DND-41 (cell line): ENCODE data around the gene ZIC4.

ENCODE experiments used
- CTCF ChIP-seq: IDR thresholded peaks from 2 replicates; pipeline ENCODE4 v1.5.1; 2012; ENCODE audit warnings: borderline replicate concordance, low read length, moderate library complexity, mild to moderate bottlenecking; ENCODE audit not compliant: poor library complexity, severe bottlenecking; ENCODE audit errors: extremely low read depth
- EZH2 ChIP-seq: IDR thresholded peaks from 3 replicates; pipeline ENCODE4 v1.6.1; 2012; ENCODE audit warnings: borderline replicate concordance, low read depth, mild to moderate bottlenecking, moderate library complexity, low read length, inconsistent platforms; ENCODE audit not compliant: severe bottlenecking

GRCh38 chr3:147419781-147420224, 13.5 kb upstream of the ZIC4 start:
- TF ChIP-seq EZH2 (no peak), CTCF (no peak)
